OCI-M1 (cell line): Measurements from ENCODE around the gene RUFY2.
"Not testable (repeated sequence)": the region's sequence is repeated elsewhere in the genome, so short reads cannot be mapped to it uniquely, and the experiment has no call there.

Experiments used
- DNase-seq: peaks from one replicate; lab custom pipeline; 2025; lab: John Stamatoyannopoulos, UW

Gene RUFY2

GRCh38 chr10:68327889-68328786 lies 78.9 kb downstream of the RUFY2 start:
- DNase-seq: peak; percentile 95

- DNase-seq: not testable (repeated sequence)
Measured at GRCh38 chr10:68324396-68324795, 82.7 kb downstream of the RUFY2 start.

GRCh38 chr10:68318331-68319059 lies 88.6 kb downstream of the RUFY2 start:
- DNase-seq: no peak

- DNase-seq: no peak
Measured at GRCh38 chr10:68315582-68315981, 91.5 kb downstream of the RUFY2 start.

- not testable (repeated sequence) for DNase-seq
Measured at GRCh38 chr10:68314930-68315329, 92.1 kb downstream of the RUFY2 start.

GRCh38 chr10:68310531-68310930 lies 96.5 kb downstream of the RUFY2 start:
- DNase-seq: no peak

GRCh38 chr10:68305854-68306253 lies 101.2 kb downstream of the RUFY2 start:
- DNase-seq: no peak

- no peak for DNase-seq
Measured at GRCh38 chr10:68303849-68304412, 103.1 kb downstream of the RUFY2 start.

- no peak for DNase-seq
Measured at GRCh38 chr10:68302871-68303270, 104.2 kb downstream of the RUFY2 start.

- DNase-seq: no peak
Measured at GRCh38 chr10:68302503-68302823, 104.6 kb downstream of the RUFY2 start.

- DNase-seq: peak; percentile 77
Measured at GRCh38 chr10:68301790-68302502, 105.1 kb downstream of the RUFY2 start.

- DNase-seq: no peak
Measured at GRCh38 chr10:68301301-68301700, 105.8 kb downstream of the RUFY2 start.

- no peak for DNase-seq
Measured at GRCh38 chr10:68296843-68297663, 110.0 kb downstream of the RUFY2 start.
